Stimulated activated effector memory CD8-positive, alpha-beta T cell treated with anti-CD3 and anti-CD28 coated beads, Interleukin-12 subunit alpha, Interleukin-12 subunit beta, amount 100 ng/mL, for 72 hours (primary cell): ENCODE data around the gene LYZL4.

ENCODE experiments used
- ATAC-seq: fragments of 150-1000 bp; cut with Tn5 transposase; 2 replicates; pipeline ENCODE4 v1.10.0; 2021
- DNase-seq, 2 donors: peaks; one replicate each; pipeline ENCODE4 v3.0.0; 2021 to 2022; ENCODE audit warnings: low spot score in 2 of 2
- H3K27ac Mint-ChIP-seq: one replicate; pipeline ENCODE4 v1.8.0; 2022; ENCODE audit warnings: mild to moderate bottlenecking, mixed read lengths
- H3K36me3 Mint-ChIP-seq: one replicate; pipeline ENCODE4 v1.8.0; 2022; ENCODE audit warnings: mild to moderate bottlenecking, mixed read lengths
- H3K4me1 Mint-ChIP-seq: one replicate; pipeline ENCODE4 v1.8.0; 2022; ENCODE audit warnings: mixed read lengths
- H3K4me3 Mint-ChIP-seq: one replicate; pipeline ENCODE4 v1.8.0; 2022; ENCODE audit warnings: mild to moderate bottlenecking, mixed read lengths
- H3K9me3 Mint-ChIP-seq: one replicate; pipeline ENCODE4 v1.8.0; 2022; ENCODE audit warnings: mixed read lengths

LYZL4 gene

GRCh38 chr3:42367903-42368302 is 42.5 kb downstream of the LYZL4 start:
- no peak for DNase-seq
- no peak overlapping the region for H3K27ac Mint-ChIP-seq
- peaks cover 7% of the 10 kb centered on the region for H3K9me3 Mint-ChIP-seq
- H3K4me1 Mint-ChIP-seq = no peaks in the 10 kb centered on the region
- no peaks in the 10 kb centered on the region for H3K36me3 Mint-ChIP-seq
- ATAC-seq = no peak
- H3K4me3 Mint-ChIP-seq = no peak overlapping the region

- Mint-ChIP-seq H3K4me3 (no peak overlapping the region), H3K4me1 (no peaks in the 10 kb centered on the region), H3K36me3 (no peaks in the 10 kb centered on the region), H3K9me3 (peaks cover 7% of the 10 kb centered on the region), H3K27ac (no peak overlapping the region)
- DNase-seq (no peak), ATAC-seq (no peak)
These were observed 43.9 kb downstream of the LYZL4 start for GRCh38 chr3:42366550-42366949.

- Mint-ChIP-seq H3K27ac (no peak overlapping the region), H3K9me3 (no peaks in the 10 kb centered on the region), H3K4me3 (no peak overlapping the region), H3K4me1 (no peaks in the 10 kb centered on the region), H3K36me3 (no peaks in the 10 kb centered on the region)
- DNase-seq (no peak), ATAC-seq (no peak)
These were observed 53.1 kb downstream of the LYZL4 start for GRCh38 chr3:42357335-42357734.

GRCh38 chr3:42355612-42356011 is 54.8 kb downstream of the LYZL4 start:
- DNase-seq (no peak), ATAC-seq (no peak)
- Mint-ChIP-seq H3K9me3 (no peaks in the 10 kb centered on the region), H3K4me1 (no peaks in the 10 kb centered on the region), H3K4me3 (no peak overlapping the region), H3K27ac (no peak overlapping the region), H3K36me3 (no peaks in the 10 kb centered on the region)

- Mint-ChIP-seq H3K9me3 (no peaks in the 10 kb centered on the region), H3K27ac (no peak overlapping the region), H3K4me3 (no peak overlapping the region), H3K36me3 (no peaks in the 10 kb centered on the region), H3K4me1 (no peaks in the 10 kb centered on the region)
- DNase-seq = no peak
- no peak for ATAC-seq
These were observed 56.8 kb downstream of the LYZL4 start for GRCh38 chr3:42353631-42354030.

- no peaks in the 10 kb centered on the region for H3K36me3 Mint-ChIP-seq
- H3K4me3 Mint-ChIP-seq = no peak overlapping the region
- no peak overlapping the region for H3K27ac Mint-ChIP-seq
- DNase-seq (no peak), ATAC-seq (no peak)
- H3K4me1 Mint-ChIP-seq = no peaks in the 10 kb centered on the region
- no peaks in the 10 kb centered on the region for H3K9me3 Mint-ChIP-seq
These were observed 59.2 kb downstream of the LYZL4 start for GRCh38 chr3:42351207-42351606.

- Mint-ChIP-seq H3K36me3 (no peaks in the 10 kb centered on the region), H3K4me1 (no peaks in the 10 kb centered on the region), H3K27ac (no peak overlapping the region), H3K4me3 (no peak overlapping the region), H3K9me3 (no peaks in the 10 kb centered on the region)
- ATAC-seq = no peak
- DNase-seq = no peak
These were observed 60.4 kb downstream of the LYZL4 start for GRCh38 chr3:42349765-42350594.

GRCh38 chr3:42347928-42348327 is 62.5 kb downstream of the LYZL4 start:
- no peak for DNase-seq
- Mint-ChIP-seq H3K4me1 (no peaks in the 10 kb centered on the region), H3K4me3 (no peak overlapping the region), H3K36me3 (no peaks in the 10 kb centered on the region), H3K9me3 (no peaks in the 10 kb centered on the region), H3K27ac (no peak overlapping the region)
- no peak for ATAC-seq
